GM19397 (cell line): ENCODE measurements around the gene CCDC68.
A peak's percentile ranks its signal among the peaks of the same experiment; 100 is the strongest.

Source experiments
- ATAC-seq: cut with Tn5 transposase; IDR thresholded peaks from one replicate; pipeline ENCODE4 v1.9.1; 2021; ENCODE audit warnings: mild to moderate bottlenecking, moderate library complexity; ENCODE audit not compliant: unreplicated experiment

CCDC68 gene

GRCh38 chr18:54961868-54962267, 2.6 kb upstream of the CCDC68 start:
- ATAC-seq, result no peak

GRCh38 chr18:54961016-54961423, 1.8 kb upstream of the CCDC68 start:
- no peak for ATAC-seq

- ATAC-seq, result no peak
Observed at GRCh38 chr18:54960197-54960596, 936 bp upstream of the CCDC68 start.

- ATAC-seq, result no peak
Observed at GRCh38 chr18:54957996-54958395, 1.3 kb downstream of the CCDC68 start.

DNA sequence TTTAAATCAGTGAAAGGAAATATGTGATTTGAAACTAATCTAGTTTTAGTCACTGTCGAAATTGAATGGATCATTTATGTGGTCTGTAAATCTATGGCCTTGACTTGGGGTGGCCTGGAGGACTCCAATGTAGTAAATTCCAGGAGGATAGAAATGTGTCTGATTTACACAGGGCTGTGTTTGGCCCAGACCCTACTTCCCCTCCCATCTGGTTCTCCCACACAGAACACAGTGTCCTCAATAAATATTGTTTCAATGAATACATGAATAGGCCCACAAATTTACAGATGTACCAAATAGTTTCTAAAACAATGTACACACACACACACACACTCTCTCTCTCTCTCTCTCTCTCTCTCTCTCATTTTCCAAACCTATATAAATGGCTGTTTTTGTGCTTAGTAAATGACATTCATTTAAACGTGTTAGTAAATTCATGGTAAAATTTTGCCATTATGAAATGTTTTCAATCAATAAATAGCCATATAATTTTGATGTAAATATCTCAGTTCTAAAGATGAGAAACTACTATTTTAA, 1.9 kb downstream of the CCDC68 start:
- no peak for ATAC-seq

GRCh38 chr18:54956506-54956905, 2.8 kb downstream of the CCDC68 start:
- ATAC-seq, result no peak

GRCh38 chr18:54952026-54952425, 7.2 kb downstream of the CCDC68 start:
- no peak for ATAC-seq

DNA sequence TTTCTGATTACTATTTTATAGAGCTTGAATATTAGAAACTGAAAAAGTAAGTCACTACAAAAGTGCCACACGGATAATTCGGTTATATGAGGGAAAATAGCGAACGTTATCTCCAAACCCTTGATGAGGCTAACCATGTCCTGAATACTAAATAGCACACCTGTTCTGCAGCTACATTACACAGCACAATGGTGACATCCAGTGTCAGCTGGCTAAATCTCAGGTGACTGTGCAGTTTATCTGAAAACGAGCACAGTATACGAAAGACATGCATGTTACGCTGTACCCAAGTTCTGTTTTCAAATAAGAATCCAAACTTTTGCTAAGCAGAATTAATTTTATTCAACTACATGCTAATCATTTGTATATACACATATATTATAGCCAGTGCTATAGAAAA, 9.0 kb downstream of the CCDC68 start:
- no peak for ATAC-seq

DNA sequence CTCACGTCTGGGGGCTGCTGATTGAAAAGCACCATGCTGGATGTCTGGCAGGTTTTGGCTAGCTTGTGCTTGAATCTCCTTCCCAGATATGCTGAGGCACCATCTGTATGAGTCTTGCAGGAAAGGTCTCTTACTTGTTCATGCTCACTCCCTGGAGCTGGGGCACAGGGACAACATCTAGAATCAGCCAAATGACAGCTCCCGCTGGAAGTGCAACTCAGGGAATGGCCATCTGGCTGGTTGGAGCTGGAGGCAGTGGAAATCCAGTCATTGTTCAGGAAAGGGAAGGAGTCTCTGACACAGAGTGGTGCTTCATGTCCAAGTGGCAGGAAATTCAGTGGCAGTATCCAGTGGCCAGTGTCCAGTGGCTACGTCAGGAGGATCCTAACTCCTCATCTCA, 9.7 kb downstream of the CCDC68 start:
- no peak for ATAC-seq

DNA sequence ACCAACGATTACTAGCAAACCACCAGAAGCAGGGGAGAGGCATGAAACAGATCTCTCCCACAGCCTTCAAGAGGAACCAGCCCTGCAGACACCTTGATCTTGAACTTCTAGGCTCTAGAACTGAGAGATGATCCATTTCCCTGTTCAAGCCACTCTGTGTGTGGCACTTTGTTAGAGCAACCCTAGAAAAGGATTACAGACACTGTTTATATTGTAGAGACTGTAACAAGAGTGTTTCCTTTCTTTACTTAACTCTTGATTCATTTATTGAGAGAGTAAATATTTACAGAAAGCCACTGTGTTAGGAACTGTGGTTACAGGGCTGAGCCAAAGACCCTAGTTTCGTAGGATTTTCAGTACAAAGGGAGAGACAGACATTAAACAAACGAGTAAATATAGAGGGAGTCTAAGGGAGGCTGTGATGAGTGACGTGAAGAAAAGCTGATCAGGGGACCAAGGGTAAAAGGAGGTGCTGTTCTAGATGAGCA, 10.9 kb downstream of the CCDC68 start:
- no peak for ATAC-seq

GRCh38 chr18:54947091-54947490, 12.2 kb downstream of the CCDC68 start:
- ATAC-seq, result no peak

- ATAC-seq, result peak; percentile 76
Observed at GRCh38 chr18:54946149-54946581, 13.1 kb downstream of the CCDC68 start.

GRCh38 chr18:54945576-54946125, 13.6 kb downstream of the CCDC68 start:
- no peak for ATAC-seq

DNA sequence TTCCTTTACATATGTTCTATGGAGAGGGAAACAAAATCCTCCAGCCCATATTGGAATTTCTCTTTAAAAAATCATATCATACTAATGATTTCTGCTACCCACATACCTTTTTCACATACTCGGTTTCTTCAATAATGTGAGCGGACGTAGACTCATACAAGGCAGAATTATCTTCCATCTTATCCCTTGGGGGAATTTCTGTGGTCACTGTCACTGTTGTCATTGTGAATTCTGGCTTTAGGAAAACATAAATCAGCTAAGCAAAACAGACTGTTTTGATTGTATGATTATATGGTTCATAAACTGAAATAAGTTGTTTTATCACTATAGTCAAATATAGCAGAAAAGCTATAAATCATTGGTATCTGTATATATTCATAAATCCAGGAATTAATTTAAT, 16.7 kb downstream of the CCDC68 start:
- ATAC-seq, result no peak

- ATAC-seq, result no peak
Observed at GRCh38 chr18:54942144-54942543, 17.1 kb downstream of the CCDC68 start.

DNA sequence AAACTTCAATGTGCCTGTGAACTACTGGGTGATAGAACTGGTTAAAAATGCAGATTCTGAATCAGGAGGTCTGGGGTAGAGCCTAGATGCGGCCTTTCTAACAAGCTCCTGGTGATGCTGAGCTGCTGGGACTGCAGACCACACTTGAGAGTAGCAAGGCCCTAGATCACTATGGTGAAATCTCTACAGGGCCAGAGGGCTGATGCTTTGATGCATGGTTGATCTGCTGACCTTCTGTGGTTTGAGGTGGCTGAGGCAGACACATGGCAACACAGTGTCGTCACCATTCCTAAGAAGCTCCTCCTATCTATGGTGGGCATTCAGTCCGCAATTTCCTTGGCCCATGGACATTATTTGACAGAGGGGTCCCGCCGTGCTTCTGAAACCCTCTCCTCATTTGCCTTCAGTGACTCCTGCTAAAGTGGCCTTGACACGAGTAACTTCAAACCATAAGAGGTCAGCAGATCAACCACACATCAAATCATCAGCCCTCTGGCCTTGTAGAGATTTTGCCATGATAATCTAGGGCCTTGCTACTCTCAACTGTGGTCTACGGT, 19.8 kb downstream of the CCDC68 start:
- ATAC-seq, result no peak

DNA sequence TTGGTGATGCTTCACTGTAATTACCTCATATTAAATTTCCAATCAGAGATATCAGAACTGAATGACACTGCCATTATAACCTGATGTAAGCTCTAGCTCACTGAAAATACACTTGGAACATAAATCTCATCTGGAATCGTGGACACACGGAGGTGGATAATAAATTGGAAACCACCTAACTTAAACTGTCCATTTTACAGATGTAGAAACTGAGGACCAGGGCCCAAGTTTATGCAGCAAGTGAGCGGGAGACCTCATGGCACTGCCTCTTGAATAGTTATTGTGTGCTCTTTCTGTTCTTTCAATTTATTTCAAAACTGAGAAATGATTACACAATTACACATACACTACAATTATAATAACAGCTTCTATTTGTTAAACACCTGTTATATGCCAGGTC, 20.8 kb downstream of the CCDC68 start:
- ATAC-seq, result no peak

DNA sequence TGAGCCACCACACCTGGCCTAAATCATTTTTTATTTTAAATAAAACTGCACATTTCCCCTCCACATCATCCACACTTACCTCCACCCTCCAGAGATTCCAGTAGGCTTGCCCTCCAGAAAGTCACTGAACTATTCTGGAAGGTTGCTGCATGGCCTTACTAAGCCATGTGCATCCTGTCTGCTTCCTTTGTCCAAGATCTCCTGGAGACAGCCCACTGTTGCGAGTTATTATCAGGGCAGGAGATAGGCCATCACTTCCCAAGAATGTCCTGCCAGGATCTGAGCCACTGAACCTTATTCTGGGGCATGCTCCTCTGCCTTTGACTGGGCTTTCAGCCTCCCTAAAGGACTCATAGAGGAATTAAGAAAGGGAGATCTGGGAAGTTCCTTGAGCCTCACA, 26.8 kb downstream of the CCDC68 start:
- no peak for ATAC-seq

DNA sequence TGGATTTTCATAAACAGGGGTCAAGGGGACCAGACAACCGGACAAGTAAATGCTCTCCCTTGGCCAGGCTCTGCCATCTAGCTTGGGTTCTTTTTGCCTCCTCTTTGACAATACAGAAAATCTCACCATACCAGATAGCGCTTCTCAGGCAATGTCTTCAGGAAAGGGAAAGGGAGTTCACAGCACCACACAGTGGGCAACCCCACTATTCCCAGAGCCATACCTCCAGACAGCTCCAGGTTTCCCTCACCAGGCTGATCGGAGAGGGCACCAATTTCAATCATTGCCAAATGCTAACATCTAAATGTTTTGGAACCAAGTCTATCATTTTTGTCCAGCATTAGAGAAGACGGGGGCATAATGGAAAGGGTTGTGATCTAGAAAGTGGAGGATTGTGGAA, 28.1 kb downstream of the CCDC68 start:
- ATAC-seq, result no peak

- ATAC-seq, result no peak
Observed at GRCh38 chr18:54928236-54928635, 31.0 kb downstream of the CCDC68 start.

DNA sequence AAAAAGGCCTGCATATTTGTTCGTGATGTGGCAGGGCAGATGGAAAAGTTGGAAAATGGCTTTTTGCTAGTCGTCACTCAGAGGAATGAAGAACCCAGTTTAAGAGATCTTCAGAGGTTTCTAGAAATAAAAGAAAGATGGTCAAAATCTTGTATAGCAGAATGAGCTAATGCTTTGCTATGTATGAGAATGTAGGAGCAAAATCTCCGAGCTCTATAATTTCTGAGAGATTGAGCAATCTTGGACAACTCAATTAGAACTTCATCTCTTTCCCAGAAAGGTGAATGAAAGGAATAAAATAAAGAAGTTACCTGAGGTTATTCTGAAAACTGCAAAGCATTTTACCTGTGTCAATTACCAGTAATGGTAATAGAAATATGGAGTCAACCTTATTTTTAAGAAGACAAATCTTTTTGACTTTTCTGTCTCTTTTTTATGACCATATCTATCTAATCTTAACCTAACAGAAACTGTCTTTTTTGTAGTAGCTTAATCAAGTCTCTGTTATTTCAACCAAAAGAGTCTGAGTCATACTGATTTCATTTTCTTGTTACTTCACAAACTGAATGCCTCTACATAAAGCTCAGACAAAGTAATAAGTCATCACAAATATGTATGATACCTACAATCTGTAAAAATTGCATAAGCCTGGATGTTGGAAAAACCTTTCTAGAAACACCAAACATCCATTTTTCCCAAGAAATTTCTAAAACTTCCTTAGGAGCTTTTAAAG, 32.5 kb downstream of the CCDC68 start:
- ATAC-seq, result no peak

DNA sequence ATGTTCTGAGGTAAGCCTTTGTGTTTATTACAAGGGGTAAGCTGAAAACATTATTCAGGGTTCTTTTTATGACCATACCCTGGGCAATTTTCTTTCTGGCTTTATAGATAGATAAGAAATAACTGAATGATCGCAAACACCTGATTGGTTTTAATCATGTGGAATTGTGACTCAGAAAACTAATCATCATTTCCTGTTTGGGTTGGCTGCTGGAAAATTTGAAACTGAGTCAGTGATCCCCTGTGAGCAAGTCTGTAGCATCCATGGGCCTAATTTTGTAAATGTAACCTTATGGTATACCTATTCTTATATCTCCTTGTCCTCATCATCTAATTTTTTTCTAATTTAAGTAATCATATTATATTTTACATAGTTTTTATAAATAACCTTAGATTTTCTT, 34.3 kb downstream of the CCDC68 start:
- no peak for ATAC-seq
